H1 (cell line): Measurements from ENCODE around the gene BTC. TPM values are rescaled to one million over a fixed set of nuclear protein-coding genes. Genes with fewer than 3 reads are reported as not detected.

Source experiments
- BCL11A ChIP-seq, 2 experiments: IDR thresholded peaks; one replicate each; pipeline ENCODE4 v1.6.1; 2011; ENCODE audit warnings: low read depth in 2 of 2, low read length in 2 of 2, mild to moderate bottlenecking in 2 of 2
- BRCA1 ChIP-seq: IDR thresholded peaks from 2 replicates; pipeline ENCODE4 v1.6.1; 2012; ENCODE audit warnings: low read depth, low read length, improper control_type of control experiment
- CHD2 ChIP-seq: IDR thresholded peaks from 2 replicates; pipeline ENCODE4 v1.6.1; 2012; ENCODE audit warnings: low read length, improper control_type of control experiment
- EGR1 ChIP-seq: IDR thresholded peaks from 2 replicates; pipeline ENCODE4 v1.6.1; 2011; ENCODE audit warnings: low read depth, low read length, borderline replicate concordance
- MAX ChIP-seq: IDR thresholded peaks from 2 replicates; pipeline ENCODE4 v1.6.1; 2012; ENCODE audit warnings: inconsistent platforms
- NRF1 ChIP-seq: IDR thresholded peaks from 2 replicates; pipeline ENCODE4 v1.6.1; 2011; ENCODE audit warnings: mild to moderate bottlenecking, low read depth, low read length, improper control_type of control experiment
- POLR2AphosphoS5 ChIP-seq: IDR thresholded peaks from 2 replicates; pipeline ENCODE4 v1.6.1; 2011; ENCODE audit warnings: low read depth, low read length
- TAF1 ChIP-seq: IDR thresholded peaks from 2 replicates; pipeline ENCODE4 v1.6.1; 2011; ENCODE audit warnings: mild to moderate bottlenecking, low read depth, low read length
- polyA plus RNA-seq, 7 experiments: library from polyadenylated mRNA; depleted of rRNA in 3 of 7; stranded (reverse) in 5 of 7; unstranded in 2 of 7; fragments of >200 nt in 5 of 7; fragments of 200-250 nt in 2 of 7; gene quantifications; 1 replicate in 5 of 7; 2 replicates in 1 of 7; 4 replicates in 1 of 7; pipeline versions ENCODE4 v1.2.1 to v1.2.3, GENCODE V29; 2011 to 2013; ENCODE audit warnings: missing spikeins in 2 of 7, mixed read lengths in 2 of 7
- total RNA-seq: library from RNA; stranded (reverse); fragmentation: NEBNext Ultra II Directional; extraction: Animal tissue kit (Norgen Biotek cat#: 25700); gene quantifications from 2 replicates; pipeline ENCODE4 v1.2.1, GENCODE V29; 2021

The BTC gene
- total and polyA plus RNA-seq, 2 of the 8 experiments (the other 6 are each of a cell fraction or from before 2014, with no cell fraction given), result 0.09 TPM; not detected in 1

- TF ChIP-seq BRCA1, result no peak
- no peak for TF ChIP-seq NRF1
- TF ChIP-seq EGR1, result no peak
- no peak for TF ChIP-seq TAF1
- no peak for TF ChIP-seq POLR2AphosphoS5
- TF ChIP-seq MAX, result no peak
- TF ChIP-seq BCL11A (IDR thresholded peaks at IDR 0.05; ENCODE audit: low read depth in 2 of 2, low read length in 2 of 2), result no peak
- TF ChIP-seq CHD2, result no peak
Observed at GRCh38 chr4:74758551-74759145, 35.7 kb downstream of the BTC start (continued).
